Mesendoderm (in vitro differentiated cells): ENCODE results near the gene ST3GAL4.

Source experiments
- DNase-seq: peaks from one replicate; pipeline ENCODE4 v3.0.0; 2013
- H2AK5ac ChIP-seq: 2 replicates; pipeline ENCODE4 v1.6.1; 2013; ENCODE audit warnings: low read length, inconsistent platforms
- H2BK120ac ChIP-seq: 2 replicates; pipeline ENCODE4 v1.6.1; 2013; ENCODE audit warnings: low read depth, mild to moderate bottlenecking, low read length, moderate library complexity, mixed read lengths
- H2BK15ac ChIP-seq: replicated peaks from 2 replicates; pipeline ENCODE4 v1.6.1; 2013; ENCODE audit warnings: low read depth, mild to moderate bottlenecking, moderate library complexity
- H2BK5ac ChIP-seq: 2 replicates; pipeline ENCODE4 v1.6.1; 2013; ENCODE audit warnings: low read length, inconsistent platforms
- H3K18ac ChIP-seq: 2 replicates; pipeline ENCODE4 v1.6.1; 2013; ENCODE audit warnings: mild to moderate bottlenecking, low read length, mixed read lengths
- H3K23ac ChIP-seq: one replicate; pipeline ENCODE4 v1.6.1; 2013; ENCODE audit warnings: low read length
- H3K27ac ChIP-seq: 2 replicates; pipeline ENCODE4 v1.5.1; 2013; ENCODE audit warnings: low read depth, mild to moderate bottlenecking, inconsistent platforms, low read length, moderate library complexity
- H3K27me3 ChIP-seq: 2 replicates; pipeline ENCODE4 v1.6.1; 2013; ENCODE audit warnings: low read length, control low read depth, mild to moderate bottlenecking, inconsistent platforms; ENCODE audit not compliant: insufficient read depth, poor library complexity
- H3K36me3 ChIP-seq: 2 replicates; pipeline ENCODE4 v1.6.1; 2013; ENCODE audit warnings: low read length, inconsistent platforms; ENCODE audit not compliant: control insufficient read depth, insufficient read depth
- H3K4ac ChIP-seq: one replicate; pipeline ENCODE4 v1.6.1; 2013; ENCODE audit warnings: low read depth, mild to moderate bottlenecking, low read length, moderate library complexity
- H3K4me1 ChIP-seq: 2 replicates; pipeline ENCODE4 v1.6.1; 2013; ENCODE audit warnings: low read depth, low read length, inconsistent platforms; ENCODE audit not compliant: control insufficient read depth
- H3K4me2 ChIP-seq: 2 replicates; pipeline ENCODE4 v1.6.1; 2013; ENCODE audit warnings: low read length
- H3K4me3 ChIP-seq: 2 replicates; pipeline ENCODE4 v1.5.1; 2013; ENCODE audit warnings: mild to moderate bottlenecking, low read length
- H3K56ac ChIP-seq: one replicate; pipeline ENCODE4 v1.6.1; 2013; ENCODE audit warnings: low read length
- H3K79me1 ChIP-seq: 2 replicates; pipeline ENCODE4 v1.6.1; 2013; ENCODE audit warnings: low read length, inconsistent platforms
- H3K79me2 ChIP-seq: 2 replicates; pipeline ENCODE4 v1.6.1; 2013; ENCODE audit warnings: mild to moderate bottlenecking, low read length; ENCODE audit not compliant: control insufficient read depth, insufficient read depth
- H3K9ac ChIP-seq: 2 replicates; pipeline ENCODE4 v1.6.1; 2013; ENCODE audit warnings: low read length, inconsistent platforms
- H4K5ac ChIP-seq: one replicate; pipeline ENCODE4 v1.6.1; 2013; ENCODE audit warnings: low read length
- H4K8ac ChIP-seq: one replicate; pipeline ENCODE4 v1.6.1; 2013; ENCODE audit warnings: low read depth, mild to moderate bottlenecking, control low read depth, low read length, moderate library complexity
- WGBS: extraction: QIAGEN DNeasy Blood & Tissue Kit; methylation state at CpG from one replicate; pipeline ENCODE4 v1.1.7; 2013; ENCODE audit warnings: low lambda C conversion rate, missing lambda C conversion rate; ENCODE audit not compliant: insufficient coverage; ENCODE audit errors: extremely low coverage; 5-methylcytosine and 5-hydroxymethylcytosine counted together

The ST3GAL4 gene

GRCh38 chr11:126336671-126337101 lies 18.8 kb upstream of the ST3GAL4 start:
- Histone ChIP-seq H3K4ac (no peak overlapping the region), H2BK15ac (no peak overlapping the region), H3K27me3 (no peaks in the 10 kb centered on the region), H3K23ac (no peak overlapping the region), H2AK5ac (no peak overlapping the region), H2BK120ac (no peak overlapping the region), H4K8ac (no peak overlapping the region), H4K5ac (no peak overlapping the region), H3K79me2 (no peaks in the 10 kb centered on the region), H3K27ac (no peak overlapping the region), H3K36me3 (peaks cover 2% of the 10 kb centered on the region), H3K4me1 (no peaks in the 10 kb centered on the region), H3K18ac (no peak overlapping the region), H3K79me1 (no peaks in the 10 kb centered on the region), H3K4me2 (no peak overlapping the region), H3K9ac (no peak overlapping the region), H2BK5ac (no peak overlapping the region), H3K56ac (no peak overlapping the region), H3K4me3 (no peak overlapping the region)
- no CpG with 5 or more reads among the region's 9 CpGs for WGBS
- peak; percentile 34 for DNase-seq

GRCh38 chr11:126337126-126337473 lies 18.4 kb upstream of the ST3GAL4 start:
- no peak overlapping the region for H3K56ac ChIP-seq
- H3K79me1 ChIP-seq: no peaks in the 10 kb centered on the region
- no peak overlapping the region for H2BK15ac ChIP-seq
- no peaks in the 10 kb centered on the region for H3K4me1 ChIP-seq
- no peak overlapping the region for H3K4ac ChIP-seq
- no peak overlapping the region for H3K23ac ChIP-seq
- H2AK5ac ChIP-seq: no peak overlapping the region
- no peak overlapping the region for H3K9ac ChIP-seq
- WGBS: no CpG with 5 or more reads among the region's 4 CpGs
- no peak overlapping the region for H2BK120ac ChIP-seq
- H3K79me2 ChIP-seq: no peaks in the 10 kb centered on the region
- no peak for DNase-seq
- H3K4me2 ChIP-seq: no peak overlapping the region
- no peak overlapping the region for H2BK5ac ChIP-seq
- H3K18ac ChIP-seq: no peak overlapping the region
- no peaks in the 10 kb centered on the region for H3K27me3 ChIP-seq
- no peak overlapping the region for H4K5ac ChIP-seq
- H3K4me3 ChIP-seq: no peak overlapping the region
- no peak overlapping the region for H3K27ac ChIP-seq
- no peak overlapping the region for H4K8ac ChIP-seq
- H3K36me3 ChIP-seq: peaks cover 2% of the 10 kb centered on the region

- no peak overlapping the region for H3K4ac ChIP-seq
- H3K36me3 ChIP-seq: peaks cover 2% of the 10 kb centered on the region
- H2BK15ac ChIP-seq: no peak overlapping the region
- H3K79me1 ChIP-seq: no peaks in the 10 kb centered on the region
- DNase-seq: no peak
- no peak overlapping the region for H4K8ac ChIP-seq
- no peak overlapping the region for H3K56ac ChIP-seq
- no peaks in the 10 kb centered on the region for H3K79me2 ChIP-seq
- H2BK120ac ChIP-seq: no peak overlapping the region
- no peaks in the 10 kb centered on the region for H3K4me1 ChIP-seq
- H3K27ac ChIP-seq: no peak overlapping the region
- WGBS: no CpG with 5 or more reads among the region's 15 CpGs
- no peak overlapping the region for H3K9ac ChIP-seq
- H2AK5ac ChIP-seq: no peak overlapping the region
- no peak overlapping the region for H3K4me3 ChIP-seq
- H3K4me2 ChIP-seq: no peak overlapping the region
- H3K23ac ChIP-seq: peak overlapping the region; percentile 29
- no peak overlapping the region for H2BK5ac ChIP-seq
- no peaks in the 10 kb centered on the region for H3K27me3 ChIP-seq
- H3K18ac ChIP-seq: no peak overlapping the region
- no peak overlapping the region for H4K5ac ChIP-seq
Observed at GRCh38 chr11:126337474-126338241, 17.8 kb upstream of the ST3GAL4 start.

- WGBS: no CpG with 5 or more reads among the region's 7 CpGs
- no peak overlapping the region for H3K27ac ChIP-seq
Observed at GRCh38 chr11:126338346-126339055, 17.0 kb upstream of the ST3GAL4 start.

GRCh38 chr11:126339073-126339862 lies 16.2 kb upstream of the ST3GAL4 start:
- Histone ChIP-seq H3K9ac (no peak overlapping the region), H3K27me3 (no peaks in the 10 kb centered on the region), H3K79me1 (no peaks in the 10 kb centered on the region), H3K27ac (no peak overlapping the region), H3K79me2 (no peaks in the 10 kb centered on the region), H3K56ac (no peak overlapping the region), H4K8ac (no peak overlapping the region), H3K4me1 (no peaks in the 10 kb centered on the region), H3K36me3 (peaks cover 2% of the 10 kb centered on the region), H3K4me3 (no peak overlapping the region), H3K23ac (no peak overlapping the region), H3K18ac (no peak overlapping the region), H3K4me2 (no peak overlapping the region), H2BK15ac (no peak overlapping the region), H2BK5ac (no peak overlapping the region), H4K5ac (no peak overlapping the region), H2BK120ac (no peak overlapping the region), H3K4ac (no peak overlapping the region), H2AK5ac (no peak overlapping the region)
- no peak for DNase-seq
- WGBS: no CpG with 5 or more reads among the region's 15 CpGs

More at GRCh38 chr11:126338346-126339055, 17.0 kb upstream of the ST3GAL4 start:
- Histone ChIP-seq H3K23ac (no peak overlapping the region), H3K79me1 (no peaks in the 10 kb centered on the region), H2BK5ac (no peak overlapping the region), H3K9ac (no peak overlapping the region), H2BK120ac (no peak overlapping the region), H3K4me2 (no peak overlapping the region), H4K5ac (no peak overlapping the region), H3K79me2 (no peaks in the 10 kb centered on the region), H3K4me1 (no peaks in the 10 kb centered on the region), H4K8ac (no peak overlapping the region), H2BK15ac (no peak overlapping the region), H3K4me3 (no peak overlapping the region), H3K36me3 (peaks cover 2% of the 10 kb centered on the region), H3K4ac (no peak overlapping the region), H3K56ac (no peak overlapping the region), H2AK5ac (no peak overlapping the region), H3K18ac (no peak overlapping the region), H3K27me3 (no peaks in the 10 kb centered on the region)
- DNase-seq: no peak
